ENCODE results near the gene SAA4. TPM values are rescaled to one million over a fixed set of nuclear protein-coding genes. Genes with fewer than 3 reads are reported as not detected.

The SAA4 gene
- total RNA-seq, 2 donors from 2014 or later, result not detected

DNA sequence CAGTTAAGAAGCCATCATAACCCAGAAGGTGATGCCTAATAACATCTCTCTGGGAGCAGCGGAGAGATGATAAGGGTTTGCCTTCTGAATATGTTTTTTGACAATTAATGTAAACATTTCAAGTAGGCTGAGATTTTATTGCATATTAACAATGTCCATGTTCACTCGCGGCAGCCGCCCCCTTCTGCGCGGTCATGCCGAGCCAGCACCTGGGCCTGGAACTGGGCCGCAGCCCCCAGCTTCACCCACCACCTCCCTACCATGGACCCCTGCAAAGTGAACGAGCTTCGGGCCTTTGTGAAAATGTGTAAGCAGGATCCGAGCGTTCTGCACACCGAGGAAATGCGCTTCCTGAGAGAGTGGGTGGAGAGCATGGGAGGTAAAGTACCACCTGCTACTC is 25.1 kb upstream of the SAA4 start:
- Mint-ChIP-seq H3K27me3 (ENCODE audit: insufficient read depth) (peaks cover 17% of the 10 kb centered on the region), H3K4me1 (no peaks in the 10 kb centered on the region), H3K4me3 (no peak overlapping the region), H3K27ac (no peak overlapping the region), H3K9me3 (no peaks in the 10 kb centered on the region), H3K36me3 (ENCODE audit: low read depth) (no peaks in the 10 kb centered on the region)
- 96 to 99% methylated on average over 3 to 14 of the region's 14 CpGs for WGBS, 2 experiments (ENCODE audit: insufficient coverage in 1 of 2, insufficient read length in 1 of 2)
- no peak for DNase-seq
- TF ChIP-seq, protein P1, sequence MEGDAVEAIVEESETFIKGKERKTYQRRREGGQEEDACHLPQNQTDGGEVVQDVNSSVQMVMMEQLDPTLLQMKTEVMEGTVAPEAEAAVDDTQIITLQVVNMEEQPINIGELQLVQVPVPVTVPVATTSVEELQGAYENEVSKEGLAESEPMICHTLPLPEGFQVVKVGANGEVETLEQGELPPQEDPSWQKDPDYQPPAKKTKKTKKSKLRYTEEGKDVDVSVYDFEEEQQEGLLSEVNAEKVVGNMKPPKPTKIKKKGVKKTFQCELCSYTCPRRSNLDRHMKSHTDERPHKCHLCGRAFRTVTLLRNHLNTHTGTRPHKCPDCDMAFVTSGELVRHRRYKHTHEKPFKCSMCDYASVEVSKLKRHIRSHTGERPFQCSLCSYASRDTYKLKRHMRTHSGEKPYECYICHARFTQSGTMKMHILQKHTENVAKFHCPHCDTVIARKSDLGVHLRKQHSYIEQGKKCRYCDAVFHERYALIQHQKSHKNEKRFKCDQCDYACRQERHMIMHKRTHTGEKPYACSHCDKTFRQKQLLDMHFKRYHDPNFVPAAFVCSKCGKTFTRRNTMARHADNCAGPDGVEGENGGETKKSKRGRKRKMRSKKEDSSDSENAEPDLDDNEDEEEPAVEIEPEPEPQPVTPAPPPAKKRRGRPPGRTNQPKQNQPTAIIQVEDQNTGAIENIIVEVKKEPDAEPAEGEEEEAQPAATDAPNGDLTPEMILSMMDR (conservative IDR thresholded peaks at IDR 0.05), result no peak
- Histone ChIP-seq H3K27ac (ENCODE audit: low read depth, low read length) (no peak overlapping the region), H3K36me3 (ENCODE audit: control insufficient read depth, insufficient read depth, low read length) (no peaks in the 10 kb centered on the region), H3K9ac (ENCODE audit: extremely low read depth, low read length, poor library complexity, severe bottlenecking) (no peak overlapping the region), H3K4me3 (ENCODE audit: low read length) (no peak overlapping the region), H3K4me1 (ENCODE audit: control insufficient read depth, insufficient read depth, low read length) (peaks cover 2% of the 10 kb centered on the region), H3K27me3 (ENCODE audit: control insufficient read depth, insufficient read depth, low read length, poor library complexity, severe bottlenecking) (no peaks in the 10 kb centered on the region), H3K9me3 (ENCODE audit: control insufficient read depth, low read length) (no peaks in the 10 kb centered on the region)

DNA sequence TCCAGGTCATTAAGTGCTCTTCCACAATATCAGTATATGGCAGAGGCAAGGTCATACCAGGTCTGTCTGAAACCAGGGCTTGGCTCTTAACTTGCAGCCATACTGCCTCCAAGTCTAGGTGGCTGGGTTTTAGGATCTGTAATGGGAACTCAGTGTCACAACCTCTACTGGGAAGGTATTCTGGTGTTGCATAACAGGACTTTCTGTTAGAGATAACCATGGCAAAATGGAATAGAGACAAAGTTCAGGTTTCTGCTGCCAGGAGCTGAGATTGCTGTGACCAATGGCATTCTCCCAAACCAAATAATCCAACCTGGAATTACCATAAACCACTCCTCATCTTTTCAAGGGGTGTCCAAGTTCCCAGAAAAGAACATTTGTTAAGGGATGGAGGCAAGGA is 22.7 kb upstream of the SAA4 start:
- no peak for DNase-seq
- TF ChIP-seq, protein P1 (conservative IDR thresholded peaks at IDR 0.05), result no peak
- no peaks in the 10 kb centered on the region for H3K27me3 ChIP-seq (ENCODE audit: control insufficient read depth, insufficient read depth, low read length, poor library complexity, severe bottlenecking)
- no peaks in the 10 kb centered on the region for H3K36me3 ChIP-seq (ENCODE audit: control insufficient read depth, insufficient read depth, low read length)
- no peaks in the 10 kb centered on the region for H3K4me1 Mint-ChIP-seq
- no peaks in the 10 kb centered on the region for H3K9me3 Mint-ChIP-seq
- H3K27ac Mint-ChIP-seq, result no peak overlapping the region
- no peak overlapping the region for H3K4me3 ChIP-seq (ENCODE audit: low read length)
- no peak overlapping the region for H3K4me3 Mint-ChIP-seq
- H3K9me3 ChIP-seq (ENCODE audit: control insufficient read depth, low read length), result no peaks in the 10 kb centered on the region
- H3K36me3 Mint-ChIP-seq (ENCODE audit: low read depth), result no peaks in the 10 kb centered on the region
- H3K27ac ChIP-seq (ENCODE audit: low read depth, low read length), result no peak overlapping the region
- peaks cover 2% of the 10 kb centered on the region for H3K4me1 ChIP-seq (ENCODE audit: control insufficient read depth, insufficient read depth, low read length)
- peaks cover 9% of the 10 kb centered on the region for H3K27me3 Mint-ChIP-seq (ENCODE audit: insufficient read depth)
- H3K9ac ChIP-seq (ENCODE audit: extremely low read depth, low read length, poor library complexity, severe bottlenecking), result no peak overlapping the region

DNA sequence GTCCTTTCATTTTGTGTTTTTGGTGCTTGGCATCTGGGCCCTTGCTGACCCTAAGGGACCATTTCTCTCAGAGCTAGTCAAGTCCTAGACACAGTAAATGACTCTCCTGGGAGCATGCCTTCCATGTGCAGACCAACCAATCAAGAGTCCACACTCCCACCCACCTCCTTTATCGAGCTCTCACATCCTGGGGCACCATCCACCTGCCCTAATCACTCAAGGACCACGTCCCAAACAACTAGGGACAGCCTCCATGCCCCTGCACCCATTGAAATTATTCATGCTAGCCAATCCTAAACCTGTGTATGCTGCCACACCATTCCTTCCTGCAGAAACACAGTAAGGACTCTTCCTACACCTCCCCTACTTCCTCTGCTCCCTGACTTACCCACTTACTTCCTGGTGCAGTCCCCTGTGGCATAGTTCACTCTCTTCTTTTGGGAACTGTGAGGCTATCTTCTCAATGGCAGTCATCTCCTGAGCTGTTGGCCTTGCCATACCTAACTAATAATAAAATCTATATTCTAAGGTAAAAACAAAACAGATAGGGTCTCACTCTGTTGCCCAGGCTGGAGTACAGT is 18.3 kb upstream of the SAA4 start:
- TF ChIP-seq, protein P1 (conservative IDR thresholded peaks at IDR 0.05), result no peak
- H3K27me3 ChIP-seq (ENCODE audit: control insufficient read depth, insufficient read depth, low read length, poor library complexity, severe bottlenecking), result no peaks in the 10 kb centered on the region
- no peaks in the 10 kb centered on the region for H3K36me3 ChIP-seq (ENCODE audit: control insufficient read depth, insufficient read depth, low read length)
- H3K4me3 ChIP-seq (ENCODE audit: low read length), result no peak overlapping the region
- H3K4me1 Mint-ChIP-seq, result no peaks in the 10 kb centered on the region
- peaks cover 7% of the 10 kb centered on the region for H3K27me3 Mint-ChIP-seq (ENCODE audit: insufficient read depth)
- H3K36me3 Mint-ChIP-seq (ENCODE audit: low read depth), result no peaks in the 10 kb centered on the region
- no peak overlapping the region for H3K27ac ChIP-seq (ENCODE audit: low read depth, low read length)
- no peak overlapping the region for H3K27ac Mint-ChIP-seq
- no peaks in the 10 kb centered on the region for H3K4me1 ChIP-seq (ENCODE audit: control insufficient read depth, insufficient read depth, low read length)
- no peaks in the 10 kb centered on the region for H3K9me3 Mint-ChIP-seq
- WGBS, 2 experiments (ENCODE audit: insufficient coverage in 1 of 2, insufficient read length in 1 of 2), result 90 to 100% methylated on average over 1 to 2 of the region's 2 CpGs
- peak; percentile 14 for DNase-seq
- no peak overlapping the region for H3K4me3 Mint-ChIP-seq
- H3K9ac ChIP-seq (ENCODE audit: extremely low read depth, low read length, poor library complexity, severe bottlenecking), result no peak overlapping the region
- H3K9me3 ChIP-seq (ENCODE audit: control insufficient read depth, low read length), result no peaks in the 10 kb centered on the region
